Caco-2 (cell line): ENCODE data around the gene LGALS16. TPM values are rescaled to one million over a fixed set of nuclear protein-coding genes. Genes with fewer than 3 reads are reported as not detected.

Experiments used
- Bru-seq: library from RNA; stranded (reverse); fragments of 400-500 nt; gene quantifications from one replicate; lab custom pipeline; 2021; lab: Mats Ljungman, UMichigan
- BruChase-seq, 2 experiments: library from RNA; stranded (reverse); fragments of 400-500 nt; gene quantifications; one replicate each; lab custom pipeline; 2021; lab: Mats Ljungman, UMichigan
- BruUV-seq: library from RNA; stranded (reverse); fragments of 400-500 nt; replicated peaks from 2 replicates; lab custom pipeline; 2021; lab: Mats Ljungman, UMichigan
- CTCF ChIA-PET: fragments of 300-600 bp; sonication (Branson Sonifier 250); formaldehyde crosslinking; loops from one replicate; lab custom pipeline; 2022; ENCODE audit warnings: antibody characterized with exemption; lab: Charles Lee
- POLR2A ChIA-PET: fragments of 300-600 bp; sonication (Branson Sonifier 250); formaldehyde crosslinking; loops from one replicate; lab custom pipeline; 2022; ENCODE audit warnings: antibody characterized with exemption; lab: Charles Lee
- DNase-seq, 2 experiments: peaks; one replicate each; pipeline versions ENCODE4 v3.0.0 to v3.0.0-alpha.2; 2020 to 2022
- H3K27me3 ChIP-seq: replicated peaks from 2 replicates; pipeline ENCODE4 v1.6.0; 2011; ENCODE audit warnings: low read length; ENCODE audit not compliant: control insufficient read depth, insufficient read depth
- H3K36me3 ChIP-seq: 2 replicates; pipeline ENCODE4 v1.5.1; 2011; ENCODE audit warnings: low read length; ENCODE audit not compliant: control insufficient read depth, insufficient read depth
- H3K4me1 ChIP-seq: fragments of 250-450 bp; sonication (Bioruptor Pico); 2 replicates; pipeline ENCODE4 v1.5.1; 2020; ENCODE audit warnings: mild to moderate bottlenecking
- H3K4me3 ChIP-seq: 2 replicates; pipeline ENCODE4 v1.5.1; 2011; ENCODE audit warnings: low read depth, mild to moderate bottlenecking, control low read depth, low read length
- H3K9me3 ChIP-seq: fragments of 250-450 bp; sonication (Bioruptor Pico); 2 replicates; pipeline ENCODE4 v1.5.1; 2020; ENCODE audit warnings: mild to moderate bottlenecking, moderate library complexity
- H3K27ac Mint-ChIP-seq: one replicate; pipeline ENCODE4 v1.8.0; 2022; ENCODE audit warnings: mixed read lengths; ENCODE audit not compliant: unreplicated experiment
- H3K27me3 Mint-ChIP-seq: one replicate; pipeline ENCODE4 v1.8.0; 2022; ENCODE audit warnings: mixed read lengths; ENCODE audit not compliant: insufficient read depth, unreplicated experiment
- H3K36me3 Mint-ChIP-seq: one replicate; pipeline ENCODE4 v1.8.0; 2022; ENCODE audit warnings: mild to moderate bottlenecking, mixed read lengths; ENCODE audit not compliant: insufficient read depth, unreplicated experiment
- H3K4me1 Mint-ChIP-seq: one replicate; pipeline ENCODE4 v1.8.0; 2022; ENCODE audit warnings: low read depth, mixed read lengths; ENCODE audit not compliant: unreplicated experiment
- H3K4me3 Mint-ChIP-seq: one replicate; pipeline ENCODE4 v1.8.0; 2022; ENCODE audit warnings: mild to moderate bottlenecking, moderate library complexity, mixed read lengths; ENCODE audit not compliant: unreplicated experiment
- H3K9me3 Mint-ChIP-seq: one replicate; pipeline ENCODE4 v1.8.0; 2022; ENCODE audit warnings: mixed read lengths; ENCODE audit not compliant: unreplicated experiment
- CTCF ChIP-seq, 2 experiments: fragments of 200-600 bp in 1 of 2; IDR thresholded peaks; 1 replicate in 1 of 2; 2 replicates in 1 of 2; pipeline versions ENCODE4 v1.5.1 to v1.8.0; 2011 to 2022; ENCODE audit warnings: antibody characterized with exemption in 1 of 2, control low read depth in 1 of 2, inconsistent platforms in 1 of 2, low read depth in 1 of 2, low read length in 1 of 2, mild to moderate bottlenecking in 1 of 2, moderate library complexity in 1 of 2; ENCODE audit not compliant: insufficient read depth in 1 of 2, severe bottlenecking in 1 of 2, unreplicated experiment in 1 of 2
- intact Hi-C: fragments of 100-400 bp; cut with micrococcal nuclease; formaldehyde crosslinking; loops from one replicate; pipeline ENCODE4 v1.10.0; 2022; ENCODE audit not compliant: unreplicated experiment
- long read RNA-seq: library from polyadenylated mRNA; stranded (forward); transcript quantifications from one replicate; pipeline ENCODE4 v2.0.0, GENCODE V29; 2022
- total RNA-seq: library from RNA; stranded (reverse); gene quantifications from 2 replicates; pipeline ENCODE4 v1.2.3, GENCODE V29; 2022

The LGALS16 gene
- total RNA-seq, result not detected in 2 replicates
- Bru-seq, nascent RNA, result percentile 19 among the genes with signal in this experiment
- BruChase-seq, experiment 1, labeled RNA remaining after a 2-hour chase, result percentile 12 among the genes with signal in this experiment
- BruChase-seq, experiment 2, labeled RNA remaining after a 6-hour chase, result percentile 16 among the genes with signal in this experiment
- long read RNA-seq, partial matches to known transcripts, result 0 of 2 reads
- long read RNA-seq, other reads (novel, unspliced or antisense), result 0 of 2 reads

GRCh38 chr19:39655613-39656012, at the start of gene LGALS16:
Gene LGALS16, plus strand, starts transcription at chr19:39655913. Its CDS starts 49 bp downstream, at chr19:39655962.
- no peak for TF ChIP-seq CTCF (IDR thresholded peaks at IDR 0.05; ENCODE audit: insufficient read depth in 1 of 2, low read depth in 1 of 2, low read length in 1 of 2, severe bottlenecking in 1 of 2, unreplicated experiment in 1 of 2)
- Histone ChIP-seq H3K4me3 (no peak within 1 kb of the TSS), H3K4me1 (peaks cover 8% of the 10 kb centered on the region), H3K27me3 (no peaks in the 10 kb centered on the region), H3K9me3 (no peaks in the 10 kb centered on the region), H3K36me3 (no peaks in the 10 kb centered on the region)
- DNase-seq, result no peak
- Mint-ChIP-seq H3K9me3 (no peaks in the 10 kb centered on the region), H3K27ac (no peak within 1 kb of the TSS), H3K36me3 (no peaks in the 10 kb centered on the region), H3K27me3 (peaks cover 14% of the 10 kb centered on the region), H3K4me3 (no peak within 1 kb of the TSS), H3K4me1 (no peaks in the 10 kb centered on the region)
- BruUV-seq, result no TSS peak
- intact Hi-C loops, result no loop called here
- CTCF ChIA-PET, result no interaction called here
- POLR2A ChIA-PET, result no interaction called here

- H3K27me3 Mint-ChIP-seq, result peaks cover 29% of the 10 kb centered on the region
- Histone ChIP-seq H3K9me3 (no peaks in the 10 kb centered on the region), H3K4me1 (no peaks in the 10 kb centered on the region), H3K36me3 (no peaks in the 10 kb centered on the region), H3K4me3 (no peak overlapping the region), H3K27me3 (no peaks in the 10 kb centered on the region)
- no peak for TF ChIP-seq CTCF (IDR thresholded peaks at IDR 0.05; ENCODE audit: insufficient read depth in 1 of 2, low read depth in 1 of 2, low read length in 1 of 2, severe bottlenecking in 1 of 2, unreplicated experiment in 1 of 2)
- no TSS peak for BruUV-seq
- no peak for DNase-seq
- no peak overlapping the region for H3K27ac Mint-ChIP-seq
- H3K9me3 Mint-ChIP-seq, result no peaks in the 10 kb centered on the region
- no peak overlapping the region for H3K4me3 Mint-ChIP-seq
- ChIA-PET CTCF (no interaction called here), POLR2A (no interaction called here)
- no peaks in the 10 kb centered on the region for H3K36me3 Mint-ChIP-seq
- intact Hi-C loops, result no loop called here
- H3K4me1 Mint-ChIP-seq, result no peaks in the 10 kb centered on the region
Observed at GRCh38 chr19:39607021-39607420, 48.7 kb upstream of the LGALS16 start.

GRCh38 chr19:39607561-39607960, 48.2 kb upstream of the LGALS16 start:
- Mint-ChIP-seq H3K27ac (no peak overlapping the region), H3K9me3 (peaks cover under 1% of the 10 kb centered on the region), H3K4me3 (no peak overlapping the region), H3K36me3 (no peaks in the 10 kb centered on the region), H3K27me3 (peaks cover 26% of the 10 kb centered on the region), H3K4me1 (no peaks in the 10 kb centered on the region)
- POLR2A ChIA-PET, result no interaction called here
- BruUV-seq, result no TSS peak
- H3K27me3 ChIP-seq, result no peaks in the 10 kb centered on the region
- no peaks in the 10 kb centered on the region for H3K4me1 ChIP-seq
- no peaks in the 10 kb centered on the region for H3K36me3 ChIP-seq
- intact Hi-C loops, result no loop called here
- no peak for DNase-seq
- TF ChIP-seq CTCF (IDR thresholded peaks at IDR 0.05; ENCODE audit: insufficient read depth in 1 of 2, low read depth in 1 of 2, low read length in 1 of 2, severe bottlenecking in 1 of 2, unreplicated experiment in 1 of 2), result no peak
- no peaks in the 10 kb centered on the region for H3K9me3 ChIP-seq
- H3K4me3 ChIP-seq, result no peak overlapping the region
- CTCF ChIA-PET, result no interaction called here
